HCT116 (cell line): ENCODE measurements around the gene TNIK. TPM values are rescaled to one million over a fixed set of nuclear protein-coding genes. Genes with fewer than 3 reads are reported as not detected.

Experiments used
- ATAC-seq: fragments of 200-7000 bp; cut with Tn5 transposase; 2 replicates; pipeline ENCODE4 v1.9.1; 2020; ENCODE audit warnings: mild to moderate bottlenecking, moderate library complexity
- BruUV-seq: library from RNA; stranded (reverse); fragments of 400-500 nt; replicated peaks from 2 replicates; lab custom pipeline; 2021; lab: Mats Ljungman, UMichigan
- CTCF ChIA-PET: fragments of 300-600 bp; sonication (Branson Sonifier 250); formaldehyde crosslinking; loops from one replicate; lab custom pipeline; 2021; ENCODE audit warnings: antibody characterized with exemption; lab: Charles Lee
- POLR2A ChIA-PET: fragments of 300-600, 350-600 bp; sonication (Branson Sonifier 250); formaldehyde crosslinking; loops from one replicate; lab custom pipeline; 2021; ENCODE audit warnings: antibody characterized with exemption; lab: Charles Lee
- RAD21 ChIA-PET, 2 experiments: fragments of 300-600 bp; sonication (Branson Sonifier 250); formaldehyde crosslinking; loops; one replicate each; lab custom pipeline; 2023; ENCODE audit warnings: low total read pairs in 2 of 2; ENCODE audit not compliant: uncharacterized antibody in 2 of 2, unreplicated experiment in 2 of 2, low non-redundant PET in 1 of 2; lab: Charles Lee
- DNase-seq: peaks from one replicate; pipeline ENCODE4 v3.0.0-alpha.2; 2010; ENCODE audit warnings: low read depth, low spot score
- H2AFZ ChIP-seq: fragments of 200-600 bp; shearing (Covaris generic), sonication (generic); 2 replicates; pipeline ENCODE4 v1.6.1; 2017; ENCODE audit warnings: low read depth, mixed run types, mixed read lengths, antibody characterized with exemption, low read length; ENCODE audit not compliant: poor library complexity, severe bottlenecking
- H3K27ac ChIP-seq: 2 replicates; pipeline ENCODE4 v1.5.1; 2012; ENCODE audit warnings: low read depth, low read length
- H3K27me3 ChIP-seq: fragments of 200-600 bp; sonication (generic); 2 replicates; pipeline ENCODE4 v1.6.1; 2016; ENCODE audit warnings: mixed run types, low read length, mixed read lengths; ENCODE audit not compliant: insufficient read depth
- H3K36me3 ChIP-seq, 2 experiments: fragments of 200-500 bp in 1 of 2; fragments of 200-600 bp in 1 of 2; sonication (Bioruptor generic) in 1 of 2; sonication (generic) in 1 of 2; 2 replicates each; pipeline versions ENCODE4 v1.5.1 to v1.6.1; 2014 to 2016; ENCODE audit warnings: low read length in 2 of 2, inconsistent platforms in 1 of 2, mixed read lengths in 1 of 2, mixed run types in 1 of 2; ENCODE audit not compliant: insufficient read depth in 2 of 2, control insufficient read depth in 1 of 2
- H3K4me1 ChIP-seq, 2 experiments: fragments of 200-600 bp in 1 of 2; sonication (generic) in 1 of 2; 2 replicates each; pipeline versions ENCODE4 v1.5.1 to v1.6.1; 2012 to 2017; ENCODE audit warnings: low read length in 2 of 2, inconsistent platforms in 1 of 2, mild to moderate bottlenecking in 1 of 2, mixed read lengths in 1 of 2, mixed run types in 1 of 2, moderate library complexity in 1 of 2; ENCODE audit not compliant: insufficient read depth in 2 of 2, control insufficient read depth in 1 of 2
- H3K4me2 ChIP-seq: fragments of 200-600 bp; sonication (generic); 2 replicates; pipeline ENCODE4 v1.6.1; 2017; ENCODE audit warnings: mixed run types, low read length, mixed read lengths
- H3K4me3 ChIP-seq, 2 experiments: fragments of 200-600 bp in 1 of 2; sonication (generic) in 1 of 2; replicated peaks in 1 of 2; 2 replicates each; pipeline ENCODE4 v1.5.1; 2011 to 2016; ENCODE audit warnings: low read length in 2 of 2, control low read depth in 1 of 2, low read depth in 1 of 2, mild to moderate bottlenecking in 1 of 2, mixed read lengths in 1 of 2, mixed run types in 1 of 2
- H3K79me2 ChIP-seq: fragments of 200-600 bp; sonication (generic); 2 replicates; pipeline ENCODE4 v1.6.1; 2017; ENCODE audit warnings: mild to moderate bottlenecking, mixed run types, low read length, moderate library complexity, mixed read lengths; ENCODE audit not compliant: insufficient read depth
- H3K9ac ChIP-seq: fragments of 200-600 bp; sonication (generic); 2 replicates; pipeline ENCODE4 v1.6.1; 2016; ENCODE audit warnings: low read length, mixed read lengths
- H3K9me2 ChIP-seq: fragments of 200-600 bp; sonication (generic), shearing (Covaris generic); 2 replicates; pipeline ENCODE4 v1.6.1; 2017; ENCODE audit warnings: mixed run types, mild to moderate bottlenecking, moderate library complexity; ENCODE audit not compliant: insufficient read depth
- H3K9me3 ChIP-seq, 2 experiments: fragments of 200-500 bp in 1 of 2; fragments of 200-600 bp in 1 of 2; sonication (Bioruptor generic) in 1 of 2; sonication (generic) in 1 of 2; 2 replicates each; pipeline ENCODE4 v1.6.1; 2014 to 2017; ENCODE audit warnings: low read length in 2 of 2, mixed read lengths in 2 of 2, inconsistent platforms in 1 of 2, low read depth in 1 of 2, mild to moderate bottlenecking in 1 of 2, mixed run types in 1 of 2, moderate library complexity in 1 of 2; ENCODE audit not compliant: control insufficient read depth in 1 of 2, insufficient read depth in 1 of 2
- H4K20me1 ChIP-seq: fragments of 200-600 bp; sonication (generic), shearing (Covaris generic); 2 replicates; pipeline ENCODE4 v1.6.1; 2017; ENCODE audit warnings: mixed run types, mild to moderate bottlenecking, moderate library complexity; ENCODE audit not compliant: insufficient read depth
- ATF3 ChIP-seq: IDR thresholded peaks from 2 replicates; pipeline ENCODE4 v1.6.1; 2012
- CBX3 ChIP-seq: IDR thresholded peaks from 2 replicates; pipeline ENCODE4 v1.6.1; 2012; ENCODE audit warnings: low read depth
- CEBPB ChIP-seq: IDR thresholded peaks from 2 replicates; pipeline ENCODE4 v1.6.1; 2012; ENCODE audit warnings: low read depth
- ELF1 ChIP-seq: IDR thresholded peaks from 2 replicates; pipeline ENCODE4 v1.6.1; 2012; ENCODE audit warnings: low read depth, borderline replicate concordance
- JUND ChIP-seq: IDR thresholded peaks from 2 replicates; pipeline ENCODE4 v1.6.1; 2012
- MAX ChIP-seq: IDR thresholded peaks from 2 replicates; pipeline ENCODE4 v1.6.1; 2012
- POLR2A ChIP-seq: IDR thresholded peaks from 2 replicates; pipeline ENCODE4 v1.7.0; 2011; ENCODE audit warnings: borderline replicate concordance; ENCODE audit not compliant: insufficient read depth, insufficient read length; ENCODE audit errors: extremely low read depth
- POLR2AphosphoS5 ChIP-seq: IDR thresholded peaks from 2 replicates; pipeline ENCODE4 v1.6.1; 2011; ENCODE audit warnings: mild to moderate bottlenecking, low read depth, low read length, moderate library complexity
- RAD21 ChIP-seq: IDR thresholded peaks from 2 replicates; pipeline ENCODE4 v1.6.1; 2012; ENCODE audit warnings: low read depth, mild to moderate bottlenecking
- REST ChIP-seq: IDR thresholded peaks from 2 replicates; pipeline ENCODE4 v1.6.1; 2012; ENCODE audit warnings: low read depth
- ZFX ChIP-seq: fragments of 450-650 bp; IDR thresholded peaks from 2 replicates; pipeline ENCODE4 v1.6.1; 2017
- ZNF274 ChIP-seq: fragments of 200-500 bp; sonication (Bioruptor generic); IDR thresholded peaks from 2 replicates; pipeline ENCODE4 v1.6.1; 2014; ENCODE audit warnings: mild to moderate bottlenecking, low read depth, low read length, inconsistent platforms
- intact Hi-C: fragments of 100-400 bp; cut with micrococcal nuclease; formaldehyde crosslinking; loops from 2 replicates; pipeline ENCODE4 v1.10.0; 2022
- total RNA-seq: library from RNA; stranded (reverse); gene quantifications from one replicate; pipeline ENCODE4 v1.2.1, GENCODE V29; 2021; ENCODE audit not compliant: unreplicated experiment
- TF ChIP-seq, protein P1 (sequence below), 3 experiments: fragments of 200-600 bp in 1 of 3; sonication (generic) in 1 of 3; IDR thresholded peaks in 2 of 3; conservative IDR thresholded peaks in 1 of 3; 2 replicates each; pipeline ENCODE4 v1.5.1; 2012 to 2017; ENCODE audit warnings: low read depth in 2 of 3, low read length in 2 of 3, antibody characterized with exemption in 1 of 3, borderline replicate concordance in 1 of 3, control low read depth in 1 of 3, mild to moderate bottlenecking in 1 of 3, mixed read lengths in 1 of 3, mixed run types in 1 of 3, moderate library complexity in 1 of 3; ENCODE audit not compliant: insufficient read depth in 1 of 3

The TNIK gene
- total RNA-seq, 1 experiment from 2014 or later, result 24.1 TPM

DNA sequence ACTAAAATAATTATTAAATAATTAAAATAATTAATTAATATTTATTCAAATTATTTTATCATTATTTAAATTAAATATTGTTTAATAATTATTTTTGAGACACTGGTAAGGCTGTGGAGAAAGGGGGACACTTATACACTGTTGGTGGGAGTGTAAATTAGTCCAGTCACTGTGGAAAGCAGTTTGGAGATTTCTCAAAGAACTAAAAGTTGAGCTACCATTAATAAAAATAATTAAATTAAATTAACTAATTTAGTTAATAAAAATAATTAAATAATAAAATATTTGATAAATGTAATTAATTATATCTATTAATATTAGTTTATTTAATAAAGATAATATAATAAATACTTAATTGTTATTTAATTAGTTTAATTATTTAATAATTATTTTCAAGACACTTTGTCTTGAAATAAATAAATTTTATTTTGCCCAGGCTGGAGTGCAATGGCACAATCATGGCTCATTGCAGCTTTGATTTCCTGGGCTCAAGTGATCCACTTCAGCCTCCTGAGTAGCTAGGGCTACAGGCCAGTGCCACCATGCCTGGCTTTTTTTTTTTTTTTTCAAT is 16.4 kb upstream of the TNIK start:
- no peak overlapping the region for H3K4me2 ChIP-seq
- H3K9me3 ChIP-seq, result no peaks in the 10 kb centered on the region
- no peaks in the 10 kb centered on the region for H3K9me2 ChIP-seq
- no peaks in the 10 kb centered on the region for H3K4me1 ChIP-seq
- TF ChIP-seq RAD21 (no peak), ATF3 (no peak), MAX (no peak), JUND (no peak), POLR2A (no peak), CBX3 (no peak), ELF1 (no peak), ZFX (no peak), CEBPB (no peak), POLR2AphosphoS5 (no peak), ZNF274 (no peak), REST (no peak)
- TF ChIP-seq, protein P1, sequence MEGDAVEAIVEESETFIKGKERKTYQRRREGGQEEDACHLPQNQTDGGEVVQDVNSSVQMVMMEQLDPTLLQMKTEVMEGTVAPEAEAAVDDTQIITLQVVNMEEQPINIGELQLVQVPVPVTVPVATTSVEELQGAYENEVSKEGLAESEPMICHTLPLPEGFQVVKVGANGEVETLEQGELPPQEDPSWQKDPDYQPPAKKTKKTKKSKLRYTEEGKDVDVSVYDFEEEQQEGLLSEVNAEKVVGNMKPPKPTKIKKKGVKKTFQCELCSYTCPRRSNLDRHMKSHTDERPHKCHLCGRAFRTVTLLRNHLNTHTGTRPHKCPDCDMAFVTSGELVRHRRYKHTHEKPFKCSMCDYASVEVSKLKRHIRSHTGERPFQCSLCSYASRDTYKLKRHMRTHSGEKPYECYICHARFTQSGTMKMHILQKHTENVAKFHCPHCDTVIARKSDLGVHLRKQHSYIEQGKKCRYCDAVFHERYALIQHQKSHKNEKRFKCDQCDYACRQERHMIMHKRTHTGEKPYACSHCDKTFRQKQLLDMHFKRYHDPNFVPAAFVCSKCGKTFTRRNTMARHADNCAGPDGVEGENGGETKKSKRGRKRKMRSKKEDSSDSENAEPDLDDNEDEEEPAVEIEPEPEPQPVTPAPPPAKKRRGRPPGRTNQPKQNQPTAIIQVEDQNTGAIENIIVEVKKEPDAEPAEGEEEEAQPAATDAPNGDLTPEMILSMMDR (IDR thresholded peaks at IDR 0.05 in 2 of 3, conservative IDR thresholded peaks at IDR 0.05 in 1 of 3; ENCODE audit: borderline replicate concordance in 1 of 3, insufficient read depth in 1 of 3, low read depth in 2 of 3, low read length in 2 of 3), result no peak
- no peaks in the 10 kb centered on the region for H3K79me2 ChIP-seq
- no TSS peak for BruUV-seq
- no peak for ATAC-seq
- POLR2A ChIA-PET, result no interaction called here
- H3K27ac ChIP-seq, result no peak overlapping the region
- intact Hi-C loops, result no loop called here
- no peak overlapping the region for H3K4me3 ChIP-seq
- no peak overlapping the region for H2AFZ ChIP-seq
- no peaks in the 10 kb centered on the region for H3K27me3 ChIP-seq
- no peak overlapping the region for H3K9ac ChIP-seq
- RAD21 ChIA-PET, result no interaction called here
- H4K20me1 ChIP-seq, result no peaks in the 10 kb centered on the region
- no peaks in the 10 kb centered on the region for H3K36me3 ChIP-seq
- CTCF ChIA-PET, result no interaction called here
- no peak for DNase-seq
